ENCODE results near the gene PCDHGA6. TPM values are rescaled to one million over a fixed set of nuclear protein-coding genes. Genes with fewer than 3 reads are reported as not detected.

The PCDHGA6 gene
- total RNA-seq, 1 donor from 2014 or later, result 1.4 TPM

GRCh38 chr5:141354900-141355469, 18.7 kb upstream of the PCDHGA6 start, which contains the start of gene PCDHGA4:
Gene PCDHGA4 (plus strand): TSS chr5:141355021. CDS start chr5:141355108, 87 bp downstream.
- no peaks in the 10 kb centered on the region for H3K4me1 Mint-ChIP-seq
- H3K27me3 ChIP-seq, result no peaks in the 10 kb centered on the region
- H3K9me3 ChIP-seq (ENCODE audit: low read depth), result peaks cover 10% of the 10 kb centered on the region
- no peak for DNase-seq (ENCODE audit: low spot score)
- H3F3A ChIP-seq (ENCODE audit: low read depth), result no peaks in the 10 kb centered on the region
- H3K4me2 ChIP-seq, result no peak within 1 kb of the TSS
- H3K36me3 ChIP-seq, result no peaks in the 10 kb centered on the region
- H3K27ac ChIP-seq, result no peak within 1 kb of the TSS
- H2AFZ ChIP-seq (replicated peaks), result no peak within 1 kb of the TSS
- no peak within 1 kb of the TSS for H3K4me3 ChIP-seq
- H3K27me3 Mint-ChIP-seq (ENCODE audit: insufficient read depth, low read depth), result peaks cover 2% of the 10 kb centered on the region
- no peak within 1 kb of the TSS for H3K27ac Mint-ChIP-seq
- H4K20me1 ChIP-seq (ENCODE audit: low read depth), result no peaks in the 10 kb centered on the region
- peaks cover 7% of the 10 kb centered on the region for H3K36me3 Mint-ChIP-seq
- H3K9ac ChIP-seq, result no peak within 1 kb of the TSS
- TF ChIP-seq CTCF (IDR thresholded peaks at IDR 0.05), result peak; percentile 44
- TF ChIP-seq EZH2phosphoT487 (IDR thresholded peaks at IDR 0.05), result no peak
- H3K79me2 ChIP-seq (ENCODE audit: low read depth), result no peaks in the 10 kb centered on the region
- H3K9me3 Mint-ChIP-seq, result peaks cover 60% of the 10 kb centered on the region
- no peak within 1 kb of the TSS for H3K4me3 Mint-ChIP-seq
- no peaks in the 10 kb centered on the region for H3K4me1 ChIP-seq

GRCh38 chr5:141355641-141356040, 18.1 kb upstream of the PCDHGA6 start:
- no peaks in the 10 kb centered on the region for H3K79me2 ChIP-seq (ENCODE audit: low read depth)
- no peak overlapping the region for H2AFZ ChIP-seq (replicated peaks)
- no peaks in the 10 kb centered on the region for H3F3A ChIP-seq (ENCODE audit: low read depth)
- Mint-ChIP-seq H3K36me3 (peaks cover 7% of the 10 kb centered on the region), H3K27ac (no peak overlapping the region), H3K4me1 (no peaks in the 10 kb centered on the region), H3K9me3 (peaks cover 60% of the 10 kb centered on the region), H3K4me3 (no peak overlapping the region), H3K27me3 (ENCODE audit: insufficient read depth, low read depth) (peaks cover 2% of the 10 kb centered on the region)
- H3K27me3 ChIP-seq, result no peaks in the 10 kb centered on the region
- H3K27ac ChIP-seq, result no peak overlapping the region
- no peak overlapping the region for H3K4me3 ChIP-seq
- H3K4me1 ChIP-seq, result no peaks in the 10 kb centered on the region
- no peak overlapping the region for H3K9ac ChIP-seq
- TF ChIP-seq EZH2 (IDR thresholded peaks at IDR 0.05), result no peak
- TF ChIP-seq EZH2phosphoT487 (IDR thresholded peaks at IDR 0.05), result no peak
- TF ChIP-seq CTCF (IDR thresholded peaks at IDR 0.05), result no peak
- H3K4me2 ChIP-seq, result no peak overlapping the region
- DNase-seq (ENCODE audit: low spot score), result no peak
- H3K36me3 ChIP-seq, result no peaks in the 10 kb centered on the region
- H3K9me3 ChIP-seq (ENCODE audit: low read depth), result peaks cover 16% of the 10 kb centered on the region
- H4K20me1 ChIP-seq (ENCODE audit: low read depth), result no peaks in the 10 kb centered on the region

- Mint-ChIP-seq H3K4me3 (no peak overlapping the region), H3K36me3 (peaks cover 7% of the 10 kb centered on the region)
- TF ChIP-seq EZH2 (IDR thresholded peaks at IDR 0.05) (no peak), CTCF (IDR thresholded peaks at IDR 0.05) (no peak), EZH2phosphoT487 (IDR thresholded peaks at IDR 0.05) (no peak)
Measured at GRCh38 chr5:141356133-141356532, 17.6 kb upstream of the PCDHGA6 start.

More at GRCh38 chr5:141356133-141356532, 17.6 kb upstream of the PCDHGA6 start:
- no peaks in the 10 kb centered on the region for H3F3A ChIP-seq (ENCODE audit: low read depth)
- no peak overlapping the region for H3K27ac ChIP-seq
- H3K4me1 Mint-ChIP-seq, result no peaks in the 10 kb centered on the region
- peaks cover 60% of the 10 kb centered on the region for H3K9me3 Mint-ChIP-seq
- H3K9me3 ChIP-seq (ENCODE audit: low read depth), result peaks cover 17% of the 10 kb centered on the region
- no peaks in the 10 kb centered on the region for H3K27me3 ChIP-seq
- no peak overlapping the region for H3K4me2 ChIP-seq
- no peaks in the 10 kb centered on the region for H4K20me1 ChIP-seq (ENCODE audit: low read depth)
- no peak overlapping the region for H2AFZ ChIP-seq (replicated peaks)
- H3K27me3 Mint-ChIP-seq (ENCODE audit: insufficient read depth, low read depth), result peaks cover 2% of the 10 kb centered on the region
- H3K9ac ChIP-seq, result no peak overlapping the region
- no peak overlapping the region for H3K27ac Mint-ChIP-seq
- no peaks in the 10 kb centered on the region for H3K4me1 ChIP-seq
- H3K36me3 ChIP-seq, result no peaks in the 10 kb centered on the region
- no peak overlapping the region for H3K4me3 ChIP-seq
- no peaks in the 10 kb centered on the region for H3K79me2 ChIP-seq (ENCODE audit: low read depth)
- DNase-seq (ENCODE audit: low spot score), result no peak

Measured in neural progenitor cell (in vitro differentiated cells).